Mesendoderm (in vitro differentiated cells): Measurements from ENCODE around the gene ZMYM5.

ENCODE experiments used
- DNase-seq: peaks from one replicate; pipeline ENCODE4 v3.0.0; 2013
- H2AK5ac ChIP-seq: 2 replicates; pipeline ENCODE4 v1.6.1; 2013; ENCODE audit warnings: low read length, inconsistent platforms
- H2BK120ac ChIP-seq: 2 replicates; pipeline ENCODE4 v1.6.1; 2013; ENCODE audit warnings: low read depth, mild to moderate bottlenecking, low read length, moderate library complexity, mixed read lengths
- H2BK15ac ChIP-seq: replicated peaks from 2 replicates; pipeline ENCODE4 v1.6.1; 2013; ENCODE audit warnings: low read depth, mild to moderate bottlenecking, moderate library complexity
- H2BK5ac ChIP-seq: 2 replicates; pipeline ENCODE4 v1.6.1; 2013; ENCODE audit warnings: low read length, inconsistent platforms
- H3K18ac ChIP-seq: 2 replicates; pipeline ENCODE4 v1.6.1; 2013; ENCODE audit warnings: mild to moderate bottlenecking, low read length, mixed read lengths
- H3K23ac ChIP-seq: one replicate; pipeline ENCODE4 v1.6.1; 2013; ENCODE audit warnings: low read length
- H3K27ac ChIP-seq: 2 replicates; pipeline ENCODE4 v1.5.1; 2013; ENCODE audit warnings: low read depth, mild to moderate bottlenecking, inconsistent platforms, low read length, moderate library complexity
- H3K27me3 ChIP-seq: 2 replicates; pipeline ENCODE4 v1.6.1; 2013; ENCODE audit warnings: low read length, control low read depth, mild to moderate bottlenecking, inconsistent platforms; ENCODE audit not compliant: insufficient read depth, poor library complexity
- H3K36me3 ChIP-seq: 2 replicates; pipeline ENCODE4 v1.6.1; 2013; ENCODE audit warnings: low read length, inconsistent platforms; ENCODE audit not compliant: control insufficient read depth, insufficient read depth
- H3K4ac ChIP-seq: one replicate; pipeline ENCODE4 v1.6.1; 2013; ENCODE audit warnings: low read depth, mild to moderate bottlenecking, low read length, moderate library complexity
- H3K4me1 ChIP-seq: 2 replicates; pipeline ENCODE4 v1.6.1; 2013; ENCODE audit warnings: low read depth, low read length, inconsistent platforms; ENCODE audit not compliant: control insufficient read depth
- H3K4me2 ChIP-seq: 2 replicates; pipeline ENCODE4 v1.6.1; 2013; ENCODE audit warnings: low read length
- H3K4me3 ChIP-seq: 2 replicates; pipeline ENCODE4 v1.5.1; 2013; ENCODE audit warnings: mild to moderate bottlenecking, low read length
- H3K56ac ChIP-seq: one replicate; pipeline ENCODE4 v1.6.1; 2013; ENCODE audit warnings: low read length
- H3K79me1 ChIP-seq: 2 replicates; pipeline ENCODE4 v1.6.1; 2013; ENCODE audit warnings: low read length, inconsistent platforms
- H3K79me2 ChIP-seq: 2 replicates; pipeline ENCODE4 v1.6.1; 2013; ENCODE audit warnings: mild to moderate bottlenecking, low read length; ENCODE audit not compliant: control insufficient read depth, insufficient read depth
- H3K9ac ChIP-seq: 2 replicates; pipeline ENCODE4 v1.6.1; 2013; ENCODE audit warnings: low read length, inconsistent platforms
- H4K5ac ChIP-seq: one replicate; pipeline ENCODE4 v1.6.1; 2013; ENCODE audit warnings: low read length
- H4K8ac ChIP-seq: one replicate; pipeline ENCODE4 v1.6.1; 2013; ENCODE audit warnings: low read depth, mild to moderate bottlenecking, control low read depth, low read length, moderate library complexity
- WGBS: extraction: QIAGEN DNeasy Blood & Tissue Kit; methylation state at CpG from one replicate; pipeline ENCODE4 v1.1.7; 2013; ENCODE audit warnings: low lambda C conversion rate, missing lambda C conversion rate; ENCODE audit not compliant: insufficient coverage; ENCODE audit errors: extremely low coverage; 5-methylcytosine and 5-hydroxymethylcytosine counted together

Gene ZMYM5

GRCh38 chr13:19845758-19846157 is 17.7 kb downstream of the ZMYM5 start:
- no CpG with 5 or more reads among the region's 2 CpGs for WGBS
- Histone ChIP-seq H3K9ac (no peak overlapping the region), H3K56ac (no peak overlapping the region), H4K8ac (no peak overlapping the region), H3K79me1 (no peaks in the 10 kb centered on the region), H2BK120ac (no peak overlapping the region), H3K4ac (no peak overlapping the region), H3K27ac (no peak overlapping the region), H3K23ac (no peak overlapping the region), H3K27me3 (no peaks in the 10 kb centered on the region), H4K5ac (no peak overlapping the region), H3K4me1 (no peaks in the 10 kb centered on the region), H3K36me3 (no peaks in the 10 kb centered on the region), H3K4me3 (no peak overlapping the region), H3K4me2 (no peak overlapping the region), H2BK15ac (no peak overlapping the region), H2AK5ac (no peak overlapping the region), H3K18ac (no peak overlapping the region), H3K79me2 (no peaks in the 10 kb centered on the region), H2BK5ac (no peak overlapping the region)
- peak; percentile 11 for DNase-seq

GRCh38 chr13:19838865-19839275 is 24.6 kb downstream of the ZMYM5 start:
- H3K4me3 ChIP-seq: no peak overlapping the region
- no peak overlapping the region for H3K4ac ChIP-seq
- H3K27me3 ChIP-seq: no peaks in the 10 kb centered on the region
- H3K79me2 ChIP-seq: no peaks in the 10 kb centered on the region
- no peaks in the 10 kb centered on the region for H3K4me1 ChIP-seq
- H2BK15ac ChIP-seq: no peak overlapping the region
- no peak overlapping the region for H3K9ac ChIP-seq
- no peak overlapping the region for H3K56ac ChIP-seq
- no peak overlapping the region for H4K8ac ChIP-seq
- H2BK120ac ChIP-seq: no peak overlapping the region
- no peak overlapping the region for H4K5ac ChIP-seq
- H3K27ac ChIP-seq: no peak overlapping the region
- H3K36me3 ChIP-seq: peaks cover 1% of the 10 kb centered on the region
- no peak overlapping the region for H2BK5ac ChIP-seq
- H3K4me2 ChIP-seq: no peak overlapping the region
- H3K18ac ChIP-seq: no peak overlapping the region
- no peaks in the 10 kb centered on the region for H3K79me1 ChIP-seq
- no peak overlapping the region for H2AK5ac ChIP-seq
- no peak for DNase-seq
- WGBS: no CpG with 5 or more reads among the region's 4 CpGs
- H3K23ac ChIP-seq: no peak overlapping the region

- Histone ChIP-seq H3K79me2 (no peaks in the 10 kb centered on the region), H2BK5ac (no peak overlapping the region), H3K79me1 (no peaks in the 10 kb centered on the region), H4K5ac (no peak overlapping the region), H2AK5ac (no peak overlapping the region), H3K4ac (no peak overlapping the region), H3K27me3 (no peaks in the 10 kb centered on the region), H3K4me3 (no peak overlapping the region), H3K18ac (no peak overlapping the region), H4K8ac (no peak overlapping the region), H3K4me2 (no peak overlapping the region), H3K36me3 (peaks cover 1% of the 10 kb centered on the region), H2BK120ac (no peak overlapping the region), H3K23ac (no peak overlapping the region), H3K9ac (no peak overlapping the region), H3K56ac (no peak overlapping the region), H2BK15ac (no peak overlapping the region), H3K27ac (no peak overlapping the region), H3K4me1 (no peaks in the 10 kb centered on the region)
- no peak for DNase-seq
- WGBS: no CpG with 5 or more reads among the region's 1 CpG
Observed at GRCh38 chr13:19836472-19836871, 27.0 kb downstream of the ZMYM5 start.

GRCh38 chr13:19834704-19835103 is 28.7 kb downstream of the ZMYM5 start:
- no CpG with 5 or more reads among the region's 4 CpGs for WGBS
- H3K4me1 ChIP-seq: no peaks in the 10 kb centered on the region
- no peaks in the 10 kb centered on the region for H3K27me3 ChIP-seq
- no peak overlapping the region for H3K18ac ChIP-seq
- no peak overlapping the region for H2BK5ac ChIP-seq
- no peak for DNase-seq
- H3K36me3 ChIP-seq: peaks cover 1% of the 10 kb centered on the region
- H3K27ac ChIP-seq: no peak overlapping the region
- no peaks in the 10 kb centered on the region for H3K79me1 ChIP-seq
- no peaks in the 10 kb centered on the region for H3K79me2 ChIP-seq
- H3K9ac ChIP-seq: no peak overlapping the region
- no peak overlapping the region for H2BK15ac ChIP-seq
- H3K4me3 ChIP-seq: no peak overlapping the region
- H3K56ac ChIP-seq: no peak overlapping the region
- H3K4ac ChIP-seq: no peak overlapping the region
- H4K5ac ChIP-seq: no peak overlapping the region
- no peak overlapping the region for H2BK120ac ChIP-seq
- no peak overlapping the region for H2AK5ac ChIP-seq
- H3K4me2 ChIP-seq: no peak overlapping the region
- no peak overlapping the region for H3K23ac ChIP-seq
- H4K8ac ChIP-seq: no peak overlapping the region

- H2BK5ac ChIP-seq: no peak overlapping the region
- DNase-seq: no peak
Observed at GRCh38 chr13:19822673-19823072, 40.8 kb downstream of the ZMYM5 start.

GRCh38 chr13:19818223-19818842 is 45.1 kb downstream of the ZMYM5 start:
- no peak overlapping the region for H3K4me3 ChIP-seq
- H2BK120ac ChIP-seq: no peak overlapping the region
- H3K36me3 ChIP-seq: peaks cover 4% of the 10 kb centered on the region
- no peak overlapping the region for H3K9ac ChIP-seq
- H3K79me1 ChIP-seq: no peaks in the 10 kb centered on the region
- no peak overlapping the region for H3K18ac ChIP-seq
- no peak overlapping the region for H2BK15ac ChIP-seq
- no peaks in the 10 kb centered on the region for H3K79me2 ChIP-seq
- no peak overlapping the region for H3K4me2 ChIP-seq
- no peak overlapping the region for H3K4ac ChIP-seq
- no peak overlapping the region for H3K23ac ChIP-seq
- no peaks in the 10 kb centered on the region for H3K4me1 ChIP-seq
- H3K27ac ChIP-seq: no peak overlapping the region
- no peak overlapping the region for H2BK5ac ChIP-seq
- H3K56ac ChIP-seq: no peak overlapping the region
- no peak overlapping the region for H4K8ac ChIP-seq
- no peaks in the 10 kb centered on the region for H3K27me3 ChIP-seq
- DNase-seq: peak; percentile 85
- no peak overlapping the region for H2AK5ac ChIP-seq
- 100% methylated on average over 1 of the region's 27 CpGs for WGBS
- no peak overlapping the region for H4K5ac ChIP-seq

More at GRCh38 chr13:19822673-19823072, 40.8 kb downstream of the ZMYM5 start:
- Histone ChIP-seq H3K9ac (no peak overlapping the region), H3K56ac (no peak overlapping the region), H3K23ac (no peak overlapping the region), H3K4me3 (no peak overlapping the region), H2BK15ac (no peak overlapping the region), H4K8ac (no peak overlapping the region), H2BK120ac (no peak overlapping the region), H3K27me3 (no peaks in the 10 kb centered on the region), H3K18ac (no peak overlapping the region), H3K4me2 (no peak overlapping the region), H3K79me1 (no peaks in the 10 kb centered on the region), H3K4me1 (no peaks in the 10 kb centered on the region), H3K79me2 (no peaks in the 10 kb centered on the region), H3K4ac (no peak overlapping the region), H3K36me3 (peaks cover 2% of the 10 kb centered on the region), H2AK5ac (no peak overlapping the region), H3K27ac (no peak overlapping the region), H4K5ac (no peak overlapping the region)
- WGBS: no CpG with 5 or more reads among the region's 3 CpGs
